OCI-LY1 (cell line): ENCODE results near the gene HOXC10.

Experiments
- H2AFZ ChIP-seq: fragments of 200-600 bp; sonication (generic), shearing (Covaris generic); 2 replicates; pipeline ENCODE4 v1.6.0; 2014; ENCODE audit warnings: antibody characterized with exemption, mild to moderate bottlenecking, low read length
- H3F3A ChIP-seq: fragments of 200-600 bp; sonication (generic), shearing (Covaris generic); 2 replicates; pipeline ENCODE4 v1.6.0; 2014; ENCODE audit warnings: mild to moderate bottlenecking, antibody characterized with exemption, low read length, moderate library complexity; ENCODE audit not compliant: insufficient read depth
- H3K27ac ChIP-seq: fragments of 200-600 bp; sonication (generic); 2 replicates; pipeline ENCODE4 v1.5.1; 2014; ENCODE audit warnings: low read length, mixed run types, mild to moderate bottlenecking, low read depth; ENCODE audit not compliant: poor library complexity, severe bottlenecking
- H3K27me3 ChIP-seq: fragments of 200-600 bp; sonication (generic); 2 replicates; pipeline ENCODE4 v1.6.0; 2014; ENCODE audit warnings: antibody characterized with exemption, mild to moderate bottlenecking, low read length, moderate library complexity; ENCODE audit not compliant: insufficient read depth
- H3K36me3 ChIP-seq: fragments of 200-600 bp; sonication (generic); 2 replicates; pipeline ENCODE4 v1.6.1; 2014; ENCODE audit warnings: mild to moderate bottlenecking, antibody characterized with exemption, low read length, moderate library complexity, mixed read lengths; ENCODE audit not compliant: insufficient read depth
- H3K4me1 ChIP-seq: fragments of 200-600 bp; sonication (generic); 2 replicates; pipeline ENCODE4 v1.5.1; 2014; ENCODE audit warnings: mild to moderate bottlenecking, low read length, moderate library complexity; ENCODE audit not compliant: insufficient read depth, severe bottlenecking
- H3K4me2 ChIP-seq: fragments of 200-600 bp; sonication (generic), shearing (Covaris generic); 2 replicates; pipeline ENCODE4 v1.6.1; 2014; ENCODE audit warnings: low read length
- H3K4me3 ChIP-seq: fragments of 200-600 bp; sonication (generic); 2 replicates; pipeline ENCODE4 v1.5.1; 2014; ENCODE audit warnings: low read length, low read depth, mild to moderate bottlenecking, mixed read lengths; ENCODE audit not compliant: poor library complexity, severe bottlenecking
- H3K79me2 ChIP-seq: fragments of 200-600 bp; shearing (Covaris generic); 2 replicates; pipeline ENCODE4 v1.6.1; 2016; ENCODE audit warnings: mixed run types, low read length, mixed read lengths; ENCODE audit not compliant: insufficient read depth
- H3K9ac ChIP-seq: fragments of 200-600 bp; sonication (generic), shearing (Covaris generic); 2 replicates; pipeline ENCODE4 v1.6.1; 2014; ENCODE audit warnings: mild to moderate bottlenecking, low read length, mixed read lengths
- H3K9me2 ChIP-seq: fragments of 200-600 bp; sonication (generic), shearing (Covaris generic); 2 replicates; pipeline ENCODE4 v1.6.1; 2014; ENCODE audit warnings: low read depth, mild to moderate bottlenecking, low read length, mixed read lengths
- H3K9me3 ChIP-seq: fragments of 200-600 bp; shearing (Covaris generic); 2 replicates; pipeline ENCODE4 v1.6.1; 2014; ENCODE audit warnings: low read length, mixed read lengths
- H4K20me1 ChIP-seq: fragments of 200-600 bp; sonication (generic), shearing (Covaris generic); 2 replicates; pipeline ENCODE4 v1.6.0; 2016; ENCODE audit warnings: mild to moderate bottlenecking, low read length; ENCODE audit not compliant: insufficient read depth
- CTCF ChIP-seq: fragments of 200-600 bp; sonication (generic), shearing (Covaris generic); IDR thresholded peaks from 2 replicates; pipeline ENCODE4 v1.5.1; 2017; ENCODE audit warnings: mild to moderate bottlenecking, antibody characterized with exemption, low read length, moderate library complexity, mixed read lengths
- EZH2 ChIP-seq: fragments of 200-600 bp; sonication (generic), shearing (Covaris generic); IDR thresholded peaks from 2 replicates; pipeline ENCODE4 v1.8.0; 2017; ENCODE audit warnings: borderline replicate concordance, mixed run types, mild to moderate bottlenecking, antibody characterized with exemption, low read length, moderate library complexity, mixed read lengths

HOXC10 gene

GRCh38 chr12:53989227-53990113, 4.5 kb downstream of the HOXC10 start:
- TF ChIP-seq CTCF = peak; percentile 65
- TF ChIP-seq EZH2 = no peak
- peaks cover 7% of the 10 kb centered on the region for H3K4me1 ChIP-seq
- no peaks in the 10 kb centered on the region for H3K36me3 ChIP-seq
- no peaks in the 10 kb centered on the region for H3K9me3 ChIP-seq
- no peak overlapping the region for H3K4me3 ChIP-seq
- no peaks in the 10 kb centered on the region for H3F3A ChIP-seq
- H4K20me1 ChIP-seq = no peaks in the 10 kb centered on the region
- no peak overlapping the region for H2AFZ ChIP-seq
- no peak overlapping the region for H3K27ac ChIP-seq
- H3K27me3 ChIP-seq = peaks cover 6% of the 10 kb centered on the region; the same call in 1 of the 2 replicates
- no peak overlapping the region for H3K9ac ChIP-seq
- peak overlapping the region; percentile 37; the same call in 1 of the 2 replicates for H3K4me2 ChIP-seq
- no peaks in the 10 kb centered on the region for H3K79me2 ChIP-seq
- H3K9me2 ChIP-seq = no peaks in the 10 kb centered on the region

GRCh38 chr12:53990311-53991076, 5.5 kb downstream of the HOXC10 start:
- no peak overlapping the region for H2AFZ ChIP-seq
- no peaks in the 10 kb centered on the region for H3K9me3 ChIP-seq
- H3K4me1 ChIP-seq = peaks cover 4% of the 10 kb centered on the region
- H3K4me2 ChIP-seq = no peak overlapping the region
- TF ChIP-seq CTCF (no peak), EZH2 (no peak)
- H3K79me2 ChIP-seq = no peaks in the 10 kb centered on the region
- peaks cover 6% of the 10 kb centered on the region; the same call in 1 of the 2 replicates for H3K27me3 ChIP-seq
- H3K9me2 ChIP-seq = no peaks in the 10 kb centered on the region
- no peak overlapping the region for H3K9ac ChIP-seq
- no peaks in the 10 kb centered on the region for H3F3A ChIP-seq
- H3K27ac ChIP-seq = no peak overlapping the region
- H3K36me3 ChIP-seq = no peaks in the 10 kb centered on the region
- no peak overlapping the region for H3K4me3 ChIP-seq
- no peaks in the 10 kb centered on the region for H4K20me1 ChIP-seq

- TF ChIP-seq CTCF (no peak), EZH2 (no peak)
- no peaks in the 10 kb centered on the region for H3K36me3 ChIP-seq
- H3K4me1 ChIP-seq = peaks cover 4% of the 10 kb centered on the region
- H3K79me2 ChIP-seq = no peaks in the 10 kb centered on the region
- no peaks in the 10 kb centered on the region for H3K9me3 ChIP-seq
- H3K27me3 ChIP-seq = peaks cover 6% of the 10 kb centered on the region; the same call in 1 of the 2 replicates
- H3F3A ChIP-seq = no peaks in the 10 kb centered on the region
- H4K20me1 ChIP-seq = no peaks in the 10 kb centered on the region
- no peak overlapping the region for H3K27ac ChIP-seq
- no peak overlapping the region for H3K4me3 ChIP-seq
- H3K9ac ChIP-seq = no peak overlapping the region
- H2AFZ ChIP-seq = no peak overlapping the region
- no peaks in the 10 kb centered on the region for H3K9me2 ChIP-seq
- no peak overlapping the region for H3K4me2 ChIP-seq
Observed at GRCh38 chr12:53991077-53991460, 6.1 kb downstream of the HOXC10 start.
